Measurements from ENCODE around the gene NFATC2. TPM values are rescaled to one million over a fixed set of nuclear protein-coding genes. Genes with fewer than 3 reads are reported as not detected.

Gene NFATC2
- total RNA-seq, 1 experiment from 2014 or later = 0.61 TPM

DNA sequence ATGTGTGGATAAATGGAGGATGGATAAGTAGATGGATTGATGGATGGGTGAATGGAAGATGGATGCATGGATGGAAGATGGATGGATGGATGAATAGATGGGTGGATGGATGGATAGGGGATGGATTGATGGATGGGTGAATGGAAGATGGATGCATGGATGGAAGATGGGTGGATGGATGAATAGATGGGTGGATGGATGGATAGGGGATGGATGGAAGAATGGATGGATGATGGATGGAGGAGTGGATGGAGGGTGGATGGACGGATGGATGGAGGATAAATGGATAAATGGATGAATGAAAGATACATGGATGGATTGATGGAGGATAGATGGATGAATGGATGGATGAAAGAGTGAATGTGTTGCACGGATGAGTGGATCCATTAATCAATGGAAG is 3.0 kb upstream of the NFATC2 start:
- H4K20me1 ChIP-seq (ENCODE audit: control insufficient read depth, insufficient read depth, insufficient read length) = no peaks in the 10 kb centered on the region
- H3K23me2 ChIP-seq (ENCODE audit: insufficient read length, low read depth, low read length, poor library complexity, severe bottlenecking) = peaks cover 3% of the 10 kb centered on the region
- H3K4me2 ChIP-seq (ENCODE audit: insufficient read depth, insufficient read length, low read length) = no peak overlapping the region
- no peak overlapping the region for H3T11ph ChIP-seq (ENCODE audit: low read length)
- H3K18ac ChIP-seq (ENCODE audit: insufficient read length, low read depth, low read length) = no peak overlapping the region
- no peaks in the 10 kb centered on the region for H3K79me1 ChIP-seq (ENCODE audit: insufficient read depth, low read depth, low read length, poor library complexity, severe bottlenecking)
- H3K4ac ChIP-seq (ENCODE audit: low read depth, low read length) = no peak overlapping the region
- H3K4me3 Mint-ChIP-seq = no peak overlapping the region
- DNase-seq = no peak
- H2BK20ac ChIP-seq (ENCODE audit: low read depth, low read length, poor library complexity, severe bottlenecking) = no peak overlapping the region
- H3K27me3 ChIP-seq (ENCODE audit: insufficient read depth, low read length) = peaks cover 23% of the 10 kb centered on the region
- H3K27ac ChIP-seq (ENCODE audit: insufficient read length, low read depth, low read length) = no peak overlapping the region
- H3K27me3 Mint-ChIP-seq (ENCODE audit: low read depth) = peaks cover 80% of the 10 kb centered on the region
- no peaks in the 10 kb centered on the region for H3K4me1 ChIP-seq (ENCODE audit: insufficient read depth, low read length)
- H2BK120ac ChIP-seq (ENCODE audit: low read depth, low read length, poor library complexity, severe bottlenecking) = no peak overlapping the region
- H3K79me2 ChIP-seq (ENCODE audit: insufficient read depth, low read length) = no peaks in the 10 kb centered on the region
- no peaks in the 10 kb centered on the region for H3K9me3 ChIP-seq (ENCODE audit: control insufficient read depth, low read depth, low read length)
- no peaks in the 10 kb centered on the region for H3K36me3 Mint-ChIP-seq (ENCODE audit: insufficient read depth in 1 of 3, low read depth in 3 of 3)
- WGBS (ENCODE audit: extremely low coverage, insufficient read length, low lambda C conversion rate) = 100% methylated on average over 1 of the region's 2 CpGs
- H3K4me1 Mint-ChIP-seq = peaks cover 11 to 21% of the 10 kb centered on the region in 2 experiments
- no peak overlapping the region for H4K8ac ChIP-seq (replicated peaks; ENCODE audit: insufficient read length, low read depth, low read length)
- H3K27ac Mint-ChIP-seq = no peak overlapping the region
- H3K9me3 Mint-ChIP-seq = no peaks in the 10 kb centered on the region
- no peak overlapping the region for H2BK15ac ChIP-seq (ENCODE audit: low read depth, low read length)
- H3K56ac ChIP-seq (ENCODE audit: insufficient read length, low read depth, low read length) = no peak overlapping the region
- no peak overlapping the region for H4K5ac ChIP-seq (ENCODE audit: insufficient read length, low read depth, low read length)
- no peak overlapping the region for H3K14ac ChIP-seq (ENCODE audit: insufficient read depth, low read length)
- no peak overlapping the region for H4K91ac ChIP-seq (ENCODE audit: insufficient read length, low read depth, low read length)
- TF ChIP-seq, protein P1, sequence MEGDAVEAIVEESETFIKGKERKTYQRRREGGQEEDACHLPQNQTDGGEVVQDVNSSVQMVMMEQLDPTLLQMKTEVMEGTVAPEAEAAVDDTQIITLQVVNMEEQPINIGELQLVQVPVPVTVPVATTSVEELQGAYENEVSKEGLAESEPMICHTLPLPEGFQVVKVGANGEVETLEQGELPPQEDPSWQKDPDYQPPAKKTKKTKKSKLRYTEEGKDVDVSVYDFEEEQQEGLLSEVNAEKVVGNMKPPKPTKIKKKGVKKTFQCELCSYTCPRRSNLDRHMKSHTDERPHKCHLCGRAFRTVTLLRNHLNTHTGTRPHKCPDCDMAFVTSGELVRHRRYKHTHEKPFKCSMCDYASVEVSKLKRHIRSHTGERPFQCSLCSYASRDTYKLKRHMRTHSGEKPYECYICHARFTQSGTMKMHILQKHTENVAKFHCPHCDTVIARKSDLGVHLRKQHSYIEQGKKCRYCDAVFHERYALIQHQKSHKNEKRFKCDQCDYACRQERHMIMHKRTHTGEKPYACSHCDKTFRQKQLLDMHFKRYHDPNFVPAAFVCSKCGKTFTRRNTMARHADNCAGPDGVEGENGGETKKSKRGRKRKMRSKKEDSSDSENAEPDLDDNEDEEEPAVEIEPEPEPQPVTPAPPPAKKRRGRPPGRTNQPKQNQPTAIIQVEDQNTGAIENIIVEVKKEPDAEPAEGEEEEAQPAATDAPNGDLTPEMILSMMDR (conservative IDR thresholded peaks at IDR 0.05) = no peak
- H2AFZ ChIP-seq (ENCODE audit: low read length) = no peak overlapping the region
- H3K23ac ChIP-seq (ENCODE audit: insufficient read length, low read depth, low read length) = no peak overlapping the region
- no peak overlapping the region for H2BK12ac ChIP-seq (ENCODE audit: insufficient read length, low read depth, low read length)
- no peak overlapping the region for H3K9ac ChIP-seq (ENCODE audit: extremely low read depth, insufficient read length, low read length)
- no peak overlapping the region for H2AK5ac ChIP-seq (ENCODE audit: insufficient read length, low read length)
- H2BK5ac ChIP-seq (ENCODE audit: insufficient read length, low read length) = no peak overlapping the region
